Left hindlimb (tissue), 1 donor: ENCODE data around the gene UCP3.

Experiments used
- DNase-seq: peaks from one replicate; pipeline ENCODE4 v3.0.0-alpha.2; 2018

UCP3 gene

DNA sequence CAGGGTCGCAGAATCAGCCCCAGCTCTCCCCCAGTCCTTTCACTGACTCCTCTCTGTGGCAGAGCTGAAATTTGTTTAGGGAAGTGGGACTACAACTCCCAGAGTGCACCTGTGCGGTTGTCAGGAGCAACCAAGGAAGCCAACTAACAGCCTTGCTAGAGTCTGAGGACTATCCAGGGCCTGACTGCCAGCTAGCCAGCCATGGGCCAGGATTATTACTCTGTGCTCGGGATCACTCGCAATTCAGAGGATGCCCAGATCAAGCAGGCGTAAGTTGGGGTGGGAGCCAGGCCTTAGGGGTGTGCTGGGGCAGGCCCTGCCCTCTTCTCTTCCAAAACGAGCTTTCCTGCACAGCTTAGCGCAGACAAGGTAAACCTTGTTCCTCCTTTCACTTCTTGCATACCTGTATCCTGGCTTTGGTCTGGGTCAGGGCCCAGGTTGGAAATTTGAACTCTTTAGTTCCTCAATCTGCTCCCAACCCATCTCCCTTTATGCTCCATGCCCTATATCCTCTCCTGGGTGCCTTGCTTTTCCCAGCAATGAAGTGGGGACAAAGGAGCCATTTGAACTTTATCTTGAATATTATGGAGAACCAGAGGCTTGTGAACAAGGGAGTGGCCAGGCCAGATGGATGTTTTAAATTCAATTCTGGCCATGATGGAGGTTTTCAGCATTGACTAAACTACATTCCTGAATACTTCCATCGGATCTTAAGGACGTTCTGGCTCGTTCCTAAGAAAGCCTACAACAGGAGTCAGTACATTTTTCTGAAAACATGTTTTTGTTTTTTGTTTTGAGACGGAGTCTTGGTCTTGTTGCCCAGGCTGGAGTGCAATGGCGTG, 57.8 kb downstream of the UCP3 start, which contains the start of gene DNAJB13:
DNAJB13 (plus strand) TSS at position 158 of the 842 bp plus-strand sequence; CDS start at position 202, 44 bp downstream.
- no peak for DNase-seq
